Measurements from ENCODE around the gene ABL1.
"Not testable (repeated sequence)": the region's sequence is repeated elsewhere in the genome, so short reads cannot be mapped to it uniquely, and the experiment has no call there.

The ABL1 gene

GRCh38 chr9:130905125-130905901, 70.3 kb downstream of the ABL1 start:
- DNase-seq = no peak

GRCh38 chr9:130905902-130906734, 71.1 kb downstream of the ABL1 start:
- DNase-seq = no peak

GRCh38 chr9:130906735-130907416, 71.8 kb downstream of the ABL1 start:
- no peak for DNase-seq

GRCh38 chr9:130908146-130908877, 73.3 kb downstream of the ABL1 start:
- DNase-seq = peak in 1 of 2 experiments; percentile 22

- DNase-seq = no peak
Observed at GRCh38 chr9:130908878-130909355, 73.9 kb downstream of the ABL1 start.

- DNase-seq = not testable (repeated sequence)
Observed at GRCh38 chr9:130910041-130910440, 75.0 kb downstream of the ABL1 start.

- DNase-seq = not testable (repeated sequence)
Observed at GRCh38 chr9:130910670-130911069, 75.6 kb downstream of the ABL1 start.

GRCh38 chr9:130911254-130912049, 76.4 kb downstream of the ABL1 start:
- no peak for DNase-seq

GRCh38 chr9:130912932-130913598, 78.0 kb downstream of the ABL1 start:
- DNase-seq = peak in 1 of 2 experiments; percentile 27

- no peak for DNase-seq
Observed at GRCh38 chr9:130913599-130914416, 78.8 kb downstream of the ABL1 start.

GRCh38 chr9:130914417-130915095, 79.5 kb downstream of the ABL1 start:
- DNase-seq = no peak

GRCh38 chr9:130915096-130915447, 80.0 kb downstream of the ABL1 start:
- no peak for DNase-seq

- no peak for DNase-seq
Observed at GRCh38 chr9:130917168-130917960, 82.3 kb downstream of the ABL1 start.

GRCh38 chr9:130918101-130918825, 83.2 kb downstream of the ABL1 start:
- DNase-seq = no peak

- no peak for DNase-seq
Observed at GRCh38 chr9:130918826-130919558, 83.9 kb downstream of the ABL1 start.

GRCh38 chr9:130919559-130920145, 84.6 kb downstream of the ABL1 start:
- DNase-seq = no peak

GRCh38 chr9:130920233-130920632, 85.2 kb downstream of the ABL1 start:
- no peak for DNase-seq
